ENCODE results near the gene CD302. TPM values are rescaled to one million over a fixed set of nuclear protein-coding genes. Genes with fewer than 3 reads are reported as not detected.

The CD302 gene
- total RNA-seq, 2 donors from 2014 or later, result 30.0 to 31.1 TPM

- no peak for TF ChIP-seq CTCF (IDR thresholded peaks at IDR 0.05)
- TF ChIP-seq POLR2A (IDR thresholded peaks at IDR 0.05), result no peak
- Histone ChIP-seq H3K9me3 (no peaks in the 10 kb centered on the region), H3K4me3 (no peak overlapping the region), H3K27ac (no peak overlapping the region), H3K4me1 (peaks cover 12% of the 10 kb centered on the region), H3K27me3 (no peaks in the 10 kb centered on the region), H3K36me3 (replicated peaks in 1 of 2; ENCODE audit: insufficient read depth in 1 of 2, low read depth in 2 of 2) (peaks cover 0 to under 1% of the 10 kb centered on the region in 2 donors)
- no peak for ATAC-seq
- 62 to 72% methylated on average over 1 of the region's 1 CpG for WGBS, 2 donors
- no peak for DNase-seq
- intact Hi-C loops (cut with DNase I), result no loop called here
These were observed 39.8 kb downstream of the CD302 start for GRCh38 chr2:159758239-159758638.

GRCh38 chr2:159755788-159756187, 42.2 kb downstream of the CD302 start:
- Histone ChIP-seq H3K4me1 (peaks cover 12% of the 10 kb centered on the region), H3K27ac (no peak overlapping the region), H3K36me3 (replicated peaks in 1 of 2; ENCODE audit: insufficient read depth in 1 of 2, low read depth in 2 of 2) (no peaks in the 10 kb centered on the region), H3K9me3 (no peaks in the 10 kb centered on the region), H3K27me3 (no peaks in the 10 kb centered on the region), H3K4me3 (no peak overlapping the region)
- no peak for ATAC-seq
- intact Hi-C loops (cut with DNase I), result no loop called here
- no peak for DNase-seq
- TF ChIP-seq CTCF (IDR thresholded peaks at IDR 0.05), result peak in 2 of 7 experiments; percentile 12 to 32
- no peak for TF ChIP-seq POLR2A (IDR thresholded peaks at IDR 0.05)

- DNase-seq (no peak), ATAC-seq (no peak)
- Histone ChIP-seq H3K4me3 (no peak overlapping the region), H3K27ac (no peak overlapping the region), H3K9me3 (no peaks in the 10 kb centered on the region), H3K36me3 (replicated peaks in 1 of 2; ENCODE audit: insufficient read depth in 1 of 2, low read depth in 2 of 2) (no peaks in the 10 kb centered on the region), H3K27me3 (no peaks in the 10 kb centered on the region), H3K4me1 (peaks cover 12% of the 10 kb centered on the region)
- intact Hi-C loops (cut with DNase I), result no loop called here
- 95 to 96% methylated on average over 2 of the region's 2 CpGs for WGBS, 2 donors
- TF ChIP-seq POLR2A (IDR thresholded peaks at IDR 0.05), result no peak
- no peak for TF ChIP-seq CTCF (IDR thresholded peaks at IDR 0.05)
These were observed 43.0 kb downstream of the CD302 start for GRCh38 chr2:159755014-159755413.

- 60 to 77% methylated on average over 4 of the region's 4 CpGs for WGBS, 2 donors
- TF ChIP-seq POLR2A (IDR thresholded peaks at IDR 0.05), result no peak
- TF ChIP-seq CTCF (IDR thresholded peaks at IDR 0.05), result no peak
- H3K4me1 ChIP-seq, result peaks cover 1% of the 10 kb centered on the region
- no peaks in the 10 kb centered on the region for H3K27me3 ChIP-seq
- peak overlapping the region in 1 of 4 donors; percentile 42 for H3K27ac ChIP-seq
- H3K9me3 ChIP-seq, result no peaks in the 10 kb centered on the region
- no peak overlapping the region for H3K4me3 ChIP-seq
- H3K36me3 ChIP-seq (replicated peaks in 1 of 2; ENCODE audit: insufficient read depth in 1 of 2, low read depth in 2 of 2), result peaks cover 0 to 1% of the 10 kb centered on the region in 2 donors
- intact Hi-C loops (cut with DNase I), result no loop called here
- no peak for DNase-seq
- no peak for ATAC-seq
These were observed 44.2 kb downstream of the CD302 start for GRCh38 chr2:159753797-159754196.

GRCh38 chr2:159750873-159751272, 47.1 kb downstream of the CD302 start:
- 81 to 83% methylated on average over 1 of the region's 1 CpG for WGBS, 2 donors
- TF ChIP-seq CTCF (IDR thresholded peaks at IDR 0.05) (no peak), POLR2A (IDR thresholded peaks at IDR 0.05) (no peak)
- H3K9me3 ChIP-seq, result no peaks in the 10 kb centered on the region
- intact Hi-C loops (cut with DNase I), result no loop called here
- ATAC-seq (no peak), DNase-seq (no peak)
- no peak overlapping the region for H3K4me3 ChIP-seq
- H3K27me3 ChIP-seq, result no peaks in the 10 kb centered on the region
- no peaks in the 10 kb centered on the region for H3K4me1 ChIP-seq
- H3K36me3 ChIP-seq (replicated peaks in 1 of 2; ENCODE audit: insufficient read depth in 1 of 2, low read depth in 2 of 2), result peaks cover 14 to 16% of the 10 kb centered on the region in 2 donors
- H3K27ac ChIP-seq, result no peak overlapping the region

Measured in body of pancreas (tissue), 4 donors.